Mucosa of stomach (tissue), 1 donor: ENCODE results near the gene IFT122.

Experiments
- H3K27me3 ChIP-seq: one replicate; pipeline ENCODE4 v1.7.0; 2013; ENCODE audit warnings: mild to moderate bottlenecking, low read length; ENCODE audit not compliant: control insufficient read depth, insufficient read depth
- H3K36me3 ChIP-seq: one replicate; pipeline ENCODE4 v1.7.0; 2013; ENCODE audit warnings: low read length; ENCODE audit not compliant: control insufficient read depth, insufficient read depth
- H3K4me1 ChIP-seq: one replicate; pipeline ENCODE4 v1.7.0; 2013; ENCODE audit warnings: mild to moderate bottlenecking, low read length; ENCODE audit not compliant: control insufficient read depth, insufficient read depth
- H3K4me3 ChIP-seq: one replicate; pipeline ENCODE4 v1.7.0; 2013; ENCODE audit warnings: low read length
- H3K9ac ChIP-seq: one replicate; pipeline ENCODE4 v1.7.0; 2013; ENCODE audit warnings: mild to moderate bottlenecking, low read length, moderate library complexity
- H3K9me3 ChIP-seq: one replicate; pipeline ENCODE4 v1.7.0; 2013; ENCODE audit warnings: mild to moderate bottlenecking, low read length, moderate library complexity; ENCODE audit not compliant: control insufficient read depth
- donor health status: Pancreatic carcinoma.

The IFT122 gene

DNA sequence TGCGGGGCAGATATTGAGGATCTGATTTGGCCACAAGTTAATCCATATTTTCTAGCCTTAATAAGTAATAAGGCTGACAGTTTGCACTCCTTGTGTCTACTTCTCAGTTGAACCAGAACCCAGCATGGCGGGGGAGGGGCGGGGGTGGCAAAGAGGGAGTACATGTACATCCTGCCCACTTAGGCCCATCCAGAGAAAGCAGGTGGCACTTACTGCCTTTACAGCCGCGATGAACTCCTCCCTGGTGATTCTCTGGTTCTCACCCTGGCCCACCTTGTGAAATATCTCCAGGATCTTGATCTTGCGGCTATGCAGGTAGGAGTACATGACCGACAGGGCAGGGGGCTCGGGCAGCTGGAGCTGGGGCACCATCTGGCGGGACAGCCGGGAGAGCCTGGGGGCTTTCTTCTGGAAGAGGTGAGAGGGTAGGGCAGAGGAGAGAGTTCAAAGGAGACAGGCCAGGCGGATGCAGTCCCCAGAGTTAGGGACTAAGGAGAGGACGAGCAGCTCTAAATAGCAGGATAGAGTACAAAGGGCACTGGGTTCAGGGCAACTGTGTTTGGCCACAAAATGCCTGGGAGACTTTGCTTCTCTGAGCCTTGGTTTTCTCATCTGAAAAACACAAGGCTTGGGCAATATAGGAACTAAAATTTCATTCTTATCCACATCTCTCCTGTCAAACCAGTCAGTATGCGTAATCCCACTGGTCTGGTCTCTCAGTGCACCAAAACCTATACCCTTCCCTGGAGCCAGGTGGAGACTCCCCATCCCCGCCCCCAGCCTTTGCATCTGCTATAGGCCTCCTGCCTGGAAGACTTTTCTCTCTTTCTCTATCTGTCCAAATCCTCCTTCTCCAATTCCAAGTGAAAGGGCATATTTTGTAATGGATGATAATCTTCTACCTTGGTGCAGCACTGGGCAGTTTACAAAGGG is 21.7 kb upstream of the IFT122 start:
- Histone ChIP-seq H3K36me3 (no peaks in the 10 kb centered on the region), H3K9me3 (no peaks in the 10 kb centered on the region), H3K9ac (no peak overlapping the region), H3K4me1 (peaks cover 22% of the 10 kb centered on the region), H3K4me3 (no peak overlapping the region), H3K27me3 (no peaks in the 10 kb centered on the region)

DNA sequence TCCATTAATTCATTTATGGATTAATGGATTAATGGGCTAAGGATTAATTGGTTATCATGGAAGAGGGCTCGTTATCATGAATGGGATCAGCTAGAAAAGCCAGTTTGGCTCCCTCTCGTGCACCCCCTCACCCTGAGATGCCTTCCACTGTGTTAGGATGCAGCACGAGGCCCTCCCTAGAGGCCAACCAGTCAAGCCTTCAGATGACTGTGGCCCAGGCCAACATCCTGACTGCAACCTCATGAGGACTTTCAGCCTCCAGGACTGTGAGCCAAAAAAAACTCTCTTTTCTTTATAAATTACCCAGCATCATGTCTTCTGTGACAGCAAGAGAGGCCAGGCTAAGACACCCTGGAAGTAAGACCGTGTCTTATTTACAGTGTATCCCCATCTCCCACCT is 20.5 kb upstream of the IFT122 start:
- Histone ChIP-seq H3K9me3 (no peaks in the 10 kb centered on the region), H3K4me3 (no peak overlapping the region), H3K36me3 (no peaks in the 10 kb centered on the region), H3K9ac (no peak overlapping the region), H3K27me3 (no peaks in the 10 kb centered on the region), H3K4me1 (peaks cover 22% of the 10 kb centered on the region)

DNA sequence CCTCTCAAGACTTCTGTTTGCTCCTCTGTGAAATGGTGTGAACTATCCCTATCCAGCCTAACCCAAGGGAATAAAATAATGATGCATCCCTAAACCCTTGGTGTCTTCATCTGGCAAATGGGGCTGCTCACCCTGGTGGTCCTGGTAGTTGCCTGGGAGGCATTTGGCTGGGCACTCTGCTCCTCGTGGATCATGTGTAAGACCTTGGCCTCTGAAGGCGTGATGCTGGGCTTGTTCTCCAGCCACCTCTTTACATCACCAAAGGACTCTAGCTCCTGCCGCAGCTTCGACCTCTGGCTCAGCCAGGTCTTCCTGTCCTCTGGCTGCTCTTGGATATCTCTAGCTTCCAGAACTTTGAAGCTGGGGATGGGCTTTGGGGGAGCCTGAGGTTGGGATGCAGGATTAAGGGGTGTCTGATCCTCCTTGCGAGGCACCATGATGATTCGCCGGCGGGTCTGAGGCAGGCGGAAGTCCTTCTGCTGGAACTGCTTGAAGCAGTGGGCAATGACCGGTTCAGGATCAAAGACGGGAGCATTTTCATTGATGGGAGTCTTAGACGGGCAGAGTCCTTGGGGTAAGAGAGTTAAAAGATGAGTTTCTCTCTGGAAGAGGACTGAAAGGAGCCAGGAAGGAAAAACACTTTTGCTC is 18.7 kb upstream of the IFT122 start:
- H3K36me3 ChIP-seq = no peaks in the 10 kb centered on the region
- no peaks in the 10 kb centered on the region for H3K9me3 ChIP-seq
- no peaks in the 10 kb centered on the region for H3K27me3 ChIP-seq
- peaks cover 19% of the 10 kb centered on the region for H3K4me1 ChIP-seq
- H3K9ac ChIP-seq = no peak overlapping the region
- H3K4me3 ChIP-seq = no peak overlapping the region

DNA sequence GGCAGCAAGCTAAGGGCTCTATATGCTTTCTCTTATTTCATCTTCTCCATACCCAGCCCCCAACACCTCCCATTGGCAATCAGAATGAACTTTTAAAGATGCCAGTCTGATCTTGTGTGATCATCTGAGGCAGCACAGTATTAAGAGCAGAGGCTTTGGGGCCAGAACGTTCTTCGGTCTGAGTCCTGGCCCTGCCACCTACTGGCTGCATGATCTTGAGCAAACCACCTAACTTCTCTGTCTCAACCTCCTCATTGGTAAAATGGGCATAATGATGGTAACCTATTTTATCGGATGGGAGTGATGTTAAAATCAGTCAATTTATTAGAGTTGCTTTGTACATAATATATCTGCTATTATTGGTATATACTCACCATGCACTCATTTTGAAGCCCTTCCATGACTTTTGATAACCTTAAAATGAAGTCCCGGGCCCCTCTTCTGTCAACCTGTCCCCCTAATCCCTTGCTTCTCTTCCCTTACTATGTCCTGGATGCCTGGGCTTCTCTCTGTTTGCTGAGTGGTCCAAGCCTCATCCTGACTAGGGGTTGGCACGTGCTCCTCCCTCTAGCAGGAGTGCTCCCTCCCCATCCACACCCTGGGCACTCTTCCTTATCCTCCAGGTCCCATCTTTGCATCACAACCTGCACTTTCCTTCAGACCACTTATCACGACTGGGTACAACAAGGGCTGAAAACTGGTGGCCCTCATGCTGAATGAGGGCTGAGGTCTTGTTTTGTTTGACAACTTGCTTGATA is 17.9 kb upstream of the IFT122 start:
- Histone ChIP-seq H3K4me3 (no peak overlapping the region), H3K9me3 (no peaks in the 10 kb centered on the region), H3K4me1 (peaks cover 19% of the 10 kb centered on the region), H3K27me3 (no peaks in the 10 kb centered on the region), H3K36me3 (no peaks in the 10 kb centered on the region), H3K9ac (no peak overlapping the region)

DNA sequence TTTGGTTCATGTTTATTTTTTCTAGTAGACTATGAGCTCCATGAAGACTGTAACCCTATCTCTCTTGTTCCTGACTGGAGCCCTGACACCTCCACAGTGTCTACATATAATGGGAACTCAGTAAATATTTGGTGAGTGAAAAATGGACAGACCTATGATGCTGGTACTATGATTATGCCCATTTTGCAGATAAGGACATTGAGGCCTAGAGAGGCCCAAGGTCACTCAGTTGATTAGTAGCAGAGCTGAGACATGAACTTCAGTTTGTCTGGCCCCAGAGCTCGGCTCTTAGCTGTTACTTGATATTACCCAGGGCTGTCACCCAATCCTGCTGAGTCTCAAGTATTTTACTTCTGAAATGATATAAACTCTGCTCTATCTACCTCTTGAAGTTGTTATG is 17.1 kb upstream of the IFT122 start:
- Histone ChIP-seq H3K9me3 (no peaks in the 10 kb centered on the region), H3K27me3 (peaks cover 4% of the 10 kb centered on the region), H3K36me3 (no peaks in the 10 kb centered on the region), H3K4me3 (no peak overlapping the region), H3K9ac (no peak overlapping the region), H3K4me1 (peaks cover 23% of the 10 kb centered on the region)

DNA sequence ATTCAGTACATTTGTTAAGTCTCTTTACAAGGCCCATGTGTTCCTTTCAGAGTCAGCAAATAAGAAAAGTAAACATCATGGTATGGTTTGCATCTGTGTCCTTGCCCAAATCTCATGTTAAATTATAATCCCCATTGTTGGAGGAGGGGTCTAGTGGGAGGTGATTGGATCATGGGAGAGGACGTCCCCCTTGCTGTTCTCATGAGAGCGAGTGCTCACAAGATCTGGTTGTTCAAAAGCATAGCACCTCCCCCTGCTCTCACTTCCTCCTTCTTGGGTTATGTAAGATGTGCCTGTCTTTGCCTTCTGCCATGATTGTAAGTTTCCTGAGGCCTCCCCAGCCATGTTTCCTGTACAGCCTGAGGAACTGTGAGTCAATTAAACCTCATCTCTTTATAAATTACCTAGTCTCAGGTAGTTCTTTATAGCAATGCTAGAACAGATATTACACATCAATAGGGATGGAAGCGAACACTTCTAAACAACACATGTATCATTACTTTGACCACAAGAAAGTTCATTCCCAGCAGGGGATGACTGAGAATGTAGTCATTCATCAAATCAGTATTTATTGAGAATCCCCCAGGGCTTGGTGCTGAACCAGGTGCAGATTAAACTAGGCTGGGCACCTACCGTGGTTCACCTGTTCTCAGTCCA is 15.7 kb upstream of the IFT122 start:
- no peak overlapping the region for H3K4me3 ChIP-seq
- H3K27me3 ChIP-seq = peaks cover 5% of the 10 kb centered on the region
- peak overlapping the region; percentile 1 for H3K9ac ChIP-seq
- H3K9me3 ChIP-seq = no peaks in the 10 kb centered on the region
- H3K4me1 ChIP-seq = peaks cover 30% of the 10 kb centered on the region
- no peaks in the 10 kb centered on the region for H3K36me3 ChIP-seq

DNA sequence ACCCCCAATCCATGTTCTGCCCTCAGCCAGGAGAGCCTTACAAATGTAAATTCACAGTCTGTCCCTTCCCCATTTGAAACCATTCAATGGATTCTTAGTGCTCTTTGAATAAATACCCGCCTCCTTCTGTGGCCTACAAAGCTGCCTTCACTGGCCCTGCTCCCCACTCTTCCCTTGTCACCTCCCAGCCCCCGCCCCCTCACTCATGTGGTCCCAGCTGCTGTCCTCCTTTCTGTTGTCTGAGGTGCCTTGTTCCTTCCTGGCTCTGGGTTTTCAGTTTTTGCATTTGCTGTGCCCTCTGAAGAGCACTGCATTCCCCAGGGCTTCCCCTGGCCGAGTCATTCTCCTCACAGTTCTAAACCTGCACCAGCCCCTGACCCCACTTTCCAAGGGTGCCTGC is 14.8 kb upstream of the IFT122 start:
- Histone ChIP-seq H3K9me3 (no peaks in the 10 kb centered on the region), H3K36me3 (no peaks in the 10 kb centered on the region), H3K4me1 (peaks cover 30% of the 10 kb centered on the region), H3K4me3 (no peak overlapping the region), H3K9ac (no peak overlapping the region), H3K27me3 (peaks cover 5% of the 10 kb centered on the region)

DNA sequence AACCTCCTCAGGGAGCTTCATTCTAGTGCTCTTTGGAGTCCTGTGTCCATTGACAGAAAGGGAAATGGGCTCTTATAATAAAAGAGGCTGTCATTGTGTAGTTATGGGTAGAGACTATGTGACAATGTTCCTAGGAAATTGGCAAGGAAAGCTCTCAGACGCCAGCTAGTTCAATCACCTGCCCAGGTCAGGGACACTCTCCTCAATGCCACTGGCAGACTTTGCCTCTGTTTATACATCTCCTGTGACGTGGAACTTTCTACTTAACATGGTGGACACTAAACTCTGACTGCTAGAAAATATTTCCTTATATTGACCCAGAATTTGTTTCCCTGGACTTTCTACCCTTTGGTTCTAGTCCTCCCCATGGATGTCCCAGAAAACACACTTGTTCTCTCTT is 14.4 kb upstream of the IFT122 start:
- Histone ChIP-seq H3K4me1 (peaks cover 30% of the 10 kb centered on the region), H3K27me3 (peaks cover 5% of the 10 kb centered on the region), H3K9me3 (no peaks in the 10 kb centered on the region), H3K9ac (no peak overlapping the region), H3K36me3 (no peaks in the 10 kb centered on the region), H3K4me3 (no peak overlapping the region)

DNA sequence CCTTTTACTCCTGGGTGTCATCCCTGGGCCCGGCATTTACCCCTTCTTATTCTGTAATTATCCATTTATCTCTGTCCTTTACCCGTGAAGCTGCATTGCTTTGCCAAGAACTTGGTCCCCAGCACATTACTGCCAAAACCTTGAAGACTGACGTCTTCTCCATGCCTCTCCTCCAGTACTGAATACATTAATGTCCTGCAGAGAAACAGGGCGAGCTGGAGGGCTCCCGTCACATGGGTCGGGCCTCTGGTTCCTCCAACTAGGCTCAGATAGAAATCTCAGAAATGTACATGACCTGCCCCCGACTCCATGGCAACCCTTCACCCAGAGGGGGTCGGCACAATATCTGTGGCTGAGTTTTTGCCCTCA is 12.0 kb upstream of the IFT122 start:
- peak overlapping the region; percentile 5 for H3K9ac ChIP-seq
- H3K27me3 ChIP-seq = peaks cover 5% of the 10 kb centered on the region
- peaks cover 5% of the 10 kb centered on the region for H3K36me3 ChIP-seq
- H3K9me3 ChIP-seq = no peaks in the 10 kb centered on the region
- H3K4me3 ChIP-seq = peak overlapping the region; percentile 60
- peaks cover 33% of the 10 kb centered on the region for H3K4me1 ChIP-seq

DNA sequence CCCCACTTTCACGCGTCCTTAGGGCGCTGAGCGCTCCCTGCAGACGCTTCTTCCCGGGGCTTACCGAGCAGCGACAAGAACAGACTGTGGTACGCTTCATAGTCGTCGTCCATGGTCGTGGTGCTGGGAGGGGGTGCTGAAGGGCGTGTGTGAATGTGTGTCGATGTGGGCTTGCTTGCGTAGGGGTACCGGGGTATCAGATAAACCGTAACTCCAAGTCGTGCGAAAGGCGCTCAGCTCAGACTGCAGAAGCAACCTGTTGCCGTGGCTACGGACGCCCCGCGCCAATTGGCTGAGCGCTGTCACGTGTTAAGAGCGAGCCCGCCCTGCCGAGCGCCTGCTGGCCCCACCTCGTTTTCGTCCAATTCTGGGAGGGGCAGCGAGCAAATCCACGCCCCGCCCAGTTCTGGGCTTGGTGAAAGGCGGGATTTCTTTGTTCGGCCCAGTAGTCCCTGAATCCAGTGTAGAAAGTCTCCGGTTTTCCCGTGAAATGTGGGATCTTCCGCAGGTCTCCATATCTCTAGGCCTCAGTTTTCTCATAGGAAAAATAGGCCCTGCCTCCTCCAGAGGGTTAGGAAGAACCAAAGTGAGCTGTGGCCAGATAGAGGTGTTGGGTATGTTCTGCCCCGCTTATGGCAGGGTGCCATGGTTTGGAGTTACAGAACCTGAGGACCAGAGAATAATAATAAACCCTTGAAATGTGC is 11.5 kb upstream of the IFT122 start, which contains the start of gene EFCAB12:
EFCAB12 (minus strand) TSS at position 261 of the 704 bp plus-strand sequence; CDS start at position 113, 148 bp downstream.
- H3K9me3 ChIP-seq = no peaks in the 10 kb centered on the region
- peak within 1 kb of the TSS; percentile 45 for H3K9ac ChIP-seq
- peaks cover 33% of the 10 kb centered on the region for H3K4me1 ChIP-seq
- peaks cover 6% of the 10 kb centered on the region for H3K36me3 ChIP-seq
- peaks cover 5% of the 10 kb centered on the region for H3K27me3 ChIP-seq
- peak within 1 kb of the TSS; percentile 60 for H3K4me3 ChIP-seq

DNA sequence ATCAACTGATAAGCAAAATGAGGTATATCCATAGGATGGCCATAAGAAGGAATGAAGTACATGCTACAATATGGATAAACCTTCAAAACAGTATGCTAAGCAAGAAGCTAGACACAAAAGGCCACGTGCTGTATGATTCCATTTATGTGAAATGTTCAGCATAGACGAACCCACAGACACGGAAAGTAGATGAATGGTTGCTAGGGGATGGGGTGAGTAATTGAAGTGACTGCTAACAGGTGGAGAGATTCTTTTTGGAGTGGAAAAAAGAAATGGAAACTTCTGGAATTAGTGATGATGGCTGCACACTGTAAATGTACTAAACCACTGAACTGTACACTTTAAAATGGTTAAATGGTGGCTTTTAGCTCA is 11.0 kb upstream of the IFT122 start:
- H3K4me1 ChIP-seq = peaks cover 33% of the 10 kb centered on the region
- H3K9me3 ChIP-seq = no peaks in the 10 kb centered on the region
- H3K27me3 ChIP-seq = peaks cover 5% of the 10 kb centered on the region
- H3K4me3 ChIP-seq = peak overlapping the region; percentile 60
- H3K36me3 ChIP-seq = peaks cover 10% of the 10 kb centered on the region
- peak overlapping the region; percentile 45 for H3K9ac ChIP-seq
